Measurements from ENCODE around the gene OR6S1.
"Not testable (repeated sequence)": the region's sequence is repeated elsewhere in the genome, so short reads cannot be mapped to it uniquely, and the experiment has no call there.

The OR6S1 gene

GRCh38 chr14:20667957-20668356 lies 26.5 kb upstream of the OR6S1 start:
- no peak for DNase-seq

- not testable (repeated sequence) for DNase-seq
Observed at GRCh38 chr14:20666400-20666961, 25.0 kb upstream of the OR6S1 start.

- peak; percentile 69 to 71 for DNase-seq
Observed at GRCh38 chr14:20662968-20663732, 21.7 kb upstream of the OR6S1 start.

GRCh38 chr14:20661197-20661596 lies 19.7 kb upstream of the OR6S1 start:
- DNase-seq: no peak

- no peak for DNase-seq
Observed at GRCh38 chr14:20659813-20660395, 18.4 kb upstream of the OR6S1 start.

GRCh38 chr14:20659336-20659735 lies 17.8 kb upstream of the OR6S1 start:
- no peak for DNase-seq

- no peak for DNase-seq
Observed at GRCh38 chr14:20658246-20658645, 16.8 kb upstream of the OR6S1 start.

GRCh38 chr14:20657216-20658211 lies 16.0 kb upstream of the OR6S1 start:
- peak in 1 of 2 experiments; percentile 25 for DNase-seq

- no peak for DNase-seq
Observed at GRCh38 chr14:20656274-20656673, 14.8 kb upstream of the OR6S1 start.

- DNase-seq: no peak
Observed at GRCh38 chr14:20655851-20656250, 14.4 kb upstream of the OR6S1 start.

- DNase-seq: peak; percentile 8 to 53
Observed at GRCh38 chr14:20652996-20653975, 11.8 kb upstream of the OR6S1 start.

- no peak for DNase-seq
Observed at GRCh38 chr14:20645481-20645880, 4.0 kb upstream of the OR6S1 start.

GRCh38 chr14:20644520-20644919 lies 3.0 kb upstream of the OR6S1 start:
- no peak for DNase-seq

- DNase-seq: not testable (repeated sequence)
Observed at GRCh38 chr14:20642755-20643154, 1.3 kb upstream of the OR6S1 start.

GRCh38 chr14:20642182-20642581 lies 691 bp upstream of the OR6S1 start:
- no peak for DNase-seq

GRCh38 chr14:20632831-20633691 lies 8.4 kb downstream of the OR6S1 start:
- peak; percentile 62 to 69 for DNase-seq

- DNase-seq: no peak
Observed at GRCh38 chr14:20632448-20632830, 9.1 kb downstream of the OR6S1 start.

- no peak for DNase-seq
Observed at GRCh38 chr14:20631880-20632389, 9.6 kb downstream of the OR6S1 start.

- DNase-seq: peak; percentile 56 to 61
Observed at GRCh38 chr14:20631023-20631879, 10.2 kb downstream of the OR6S1 start.

Data from stimulated activated CD4-positive, alpha-beta T cell treated with anti-CD3 and anti-CD28 coated beads, Interleukin-4, amount 100 ng/mL, for 4 hours (primary cell).